GM12878 (cell line): ENCODE data around the gene MAST1.

Experiments
- HCFC1 ChIP-seq: fragments of 150-350 bp; IDR thresholded peaks from 2 replicates; pipeline ENCODE4 v1.6.1; 2014; ENCODE audit warnings: low read length
- NFIC ChIP-seq: IDR thresholded peaks from 2 replicates; pipeline ENCODE4 v1.6.1; 2012; ENCODE audit warnings: low read depth, mild to moderate bottlenecking, inconsistent platforms, low read length, moderate library complexity
- POLR2A ChIP-seq: IDR thresholded peaks from 2 replicates; pipeline ENCODE4 v1.6.1; 2011; ENCODE audit warnings: low read depth, mild to moderate bottlenecking, low read length
- RAD21 ChIP-seq: IDR thresholded peaks from 2 replicates; pipeline ENCODE4 v1.6.1; 2011; ENCODE audit warnings: mild to moderate bottlenecking, low read depth, low read length, moderate library complexity; ENCODE audit not compliant: insufficient read depth
- RCOR1 ChIP-seq: conservative IDR thresholded peaks from 2 replicates; pipeline ENCODE4 v1.6.1; 2012; ENCODE audit warnings: low read depth, low read length, improper control_type of control experiment
- RFX5 ChIP-seq: IDR thresholded peaks from 2 replicates; pipeline ENCODE4 v1.6.1; 2011; ENCODE audit warnings: low read depth, low read length, improper control_type of control experiment
- TCF7 ChIP-seq: IDR thresholded peaks from 2 replicates; pipeline ENCODE4 v1.6.1; 2014; ENCODE audit warnings: antibody characterized with exemption, borderline replicate concordance
- ZNF274 ChIP-seq: IDR thresholded peaks from one replicate; pipeline ENCODE4 v1.8.0; 2011; ENCODE audit not compliant: insufficient read length, insufficient read depth
- TF ChIP-seq, protein P1 (sequence below), 3 experiments: IDR thresholded peaks in 2 of 3; conservative IDR thresholded peaks in 1 of 3; 2 replicates each; pipeline ENCODE4 v1.5.1; 2011; ENCODE audit warnings: low read depth in 3 of 3, low read length in 3 of 3, mild to moderate bottlenecking in 3 of 3, control low read depth in 2 of 3, moderate library complexity in 2 of 3, inconsistent platforms in 1 of 3, mixed read lengths in 1 of 3; ENCODE audit not compliant: control insufficient read depth in 2 of 3, insufficient read depth in 1 of 3; ENCODE audit errors: extremely low read depth in 1 of 3

DNA sequence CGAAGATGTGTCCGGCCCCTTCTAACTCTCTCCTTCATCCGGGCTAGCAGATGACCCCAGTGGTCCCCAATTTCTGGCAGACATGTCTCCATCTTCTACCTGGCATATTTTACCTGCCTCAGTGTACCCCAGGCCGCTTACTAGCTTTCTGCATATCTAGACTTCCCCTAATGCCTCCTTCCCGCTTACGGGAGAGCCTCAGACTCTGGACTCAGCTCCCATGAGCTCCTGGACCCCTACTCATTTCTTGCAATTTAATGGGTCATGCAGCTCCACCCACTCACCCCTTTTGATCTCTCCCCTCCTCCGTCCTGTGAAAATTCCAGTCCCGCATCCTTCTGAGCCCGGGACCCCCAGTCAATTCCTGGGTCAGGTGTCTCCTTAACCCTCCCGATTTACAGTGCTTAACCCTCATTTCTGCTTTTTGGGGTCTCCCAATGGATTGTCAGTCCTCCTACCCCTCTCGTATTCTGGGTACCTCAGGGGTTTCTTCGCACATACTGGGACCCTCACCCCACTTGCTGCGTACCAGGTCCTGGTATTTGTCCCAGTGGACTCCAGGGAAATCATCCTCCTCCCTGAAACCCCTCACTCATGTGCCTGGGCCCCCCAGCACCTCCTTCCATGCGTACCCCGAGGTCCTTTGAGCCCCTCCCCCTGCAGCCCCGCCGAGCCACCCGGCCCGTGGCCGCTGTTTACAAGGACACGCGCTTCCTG is 47.5 kb upstream of the MAST1 start:
- TF ChIP-seq, protein P1, sequence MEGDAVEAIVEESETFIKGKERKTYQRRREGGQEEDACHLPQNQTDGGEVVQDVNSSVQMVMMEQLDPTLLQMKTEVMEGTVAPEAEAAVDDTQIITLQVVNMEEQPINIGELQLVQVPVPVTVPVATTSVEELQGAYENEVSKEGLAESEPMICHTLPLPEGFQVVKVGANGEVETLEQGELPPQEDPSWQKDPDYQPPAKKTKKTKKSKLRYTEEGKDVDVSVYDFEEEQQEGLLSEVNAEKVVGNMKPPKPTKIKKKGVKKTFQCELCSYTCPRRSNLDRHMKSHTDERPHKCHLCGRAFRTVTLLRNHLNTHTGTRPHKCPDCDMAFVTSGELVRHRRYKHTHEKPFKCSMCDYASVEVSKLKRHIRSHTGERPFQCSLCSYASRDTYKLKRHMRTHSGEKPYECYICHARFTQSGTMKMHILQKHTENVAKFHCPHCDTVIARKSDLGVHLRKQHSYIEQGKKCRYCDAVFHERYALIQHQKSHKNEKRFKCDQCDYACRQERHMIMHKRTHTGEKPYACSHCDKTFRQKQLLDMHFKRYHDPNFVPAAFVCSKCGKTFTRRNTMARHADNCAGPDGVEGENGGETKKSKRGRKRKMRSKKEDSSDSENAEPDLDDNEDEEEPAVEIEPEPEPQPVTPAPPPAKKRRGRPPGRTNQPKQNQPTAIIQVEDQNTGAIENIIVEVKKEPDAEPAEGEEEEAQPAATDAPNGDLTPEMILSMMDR (IDR thresholded peaks at IDR 0.05 in 2 of 3, conservative IDR thresholded peaks at IDR 0.05 in 1 of 3; ENCODE audit: control insufficient read depth in 2 of 3, extremely low read depth in 1 of 3, insufficient read depth in 1 of 3, low read depth in 3 of 3, low read length in 3 of 3), result no peak
- TF ChIP-seq TCF7 (no peak), NFIC (no peak), POLR2A (no peak), RCOR1 (no peak; the same call in 1 of the 2 replicates), ZNF274 (no peak), RFX5 (no peak), HCFC1 (no peak), RAD21 (no peak)
